ENCODE results near the gene OR5K3. TPM values are rescaled to one million over a fixed set of nuclear protein-coding genes. Genes with fewer than 3 reads are reported as not detected.

The OR5K3 gene
- total and polyA plus RNA-seq, 2 donors (not counting 3 experiments of a cell fraction or from before 2014, with no cell fraction given) = not detected

- H4K20me1 ChIP-seq (replicated peaks; ENCODE audit: control insufficient read depth, extremely low read depth, insufficient read depth, low read length) = no peaks in the 10 kb centered on the region
- FAIRE-seq = no peak
- TF ChIP-seq MYC (IDR thresholded peaks at IDR 0.05; ENCODE audit: low read depth, low read length) = no peak
- TF ChIP-seq POLR2A (IDR thresholded peaks at IDR 0.05; ENCODE audit: low read depth, low read length) = no peak
- TF ChIP-seq CTCF (IDR thresholded peaks at IDR 0.05; ENCODE audit: extremely low read depth in 1 of 2, insufficient read depth in 1 of 2, low read depth in 1 of 2, low read length in 2 of 2) = no peak
- TF ChIP-seq FOS (IDR thresholded peaks at IDR 0.05; ENCODE audit: borderline replicate concordance, insufficient read depth, low read length) = no peak
Observed at GRCh38 chr3:98371186-98371585, 19.3 kb upstream of the OR5K3 start.

GRCh38 chr3:98371853-98372252 lies 18.6 kb upstream of the OR5K3 start:
- intact Hi-C loops (cut with micrococcal nuclease) (no loop called here), dilution Hi-C loops (cut with MboI; ENCODE audit: extremely low pct_ligation_motif_present, low sequenced_read_pairs) (no loop called here)
- Histone ChIP-seq H2AFZ (ENCODE audit: low read depth, low read length) (no peak overlapping the region), H3K9me3 (replicated peaks; ENCODE audit: control insufficient read depth, insufficient read depth, low read length) (no peaks in the 10 kb centered on the region), H3K9me1 (replicated peaks; ENCODE audit: control insufficient read depth, extremely low read depth, insufficient read depth, low read length) (no peaks in the 10 kb centered on the region), H3K9ac (replicated peaks; ENCODE audit: extremely low read depth, insufficient read depth, low read length) (no peak overlapping the region), H3K4me2 (ENCODE audit: insufficient read depth, low read length) (no peak overlapping the region), H4K20me1 (replicated peaks; ENCODE audit: control insufficient read depth, extremely low read depth, insufficient read depth, low read length) (no peaks in the 10 kb centered on the region), H3K79me2 (ENCODE audit: control insufficient read depth, insufficient read depth, low read length) (no peaks in the 10 kb centered on the region), H3K4me3 (replicated peaks in 1 of 3; ENCODE audit: insufficient read depth in 1 of 3, low read depth in 1 of 3, low read length in 3 of 3) (no peak overlapping the region), H3K27me3 (ENCODE audit: control insufficient read depth in 2 of 2, insufficient read depth in 2 of 2, low read length in 2 of 2) (no peaks in the 10 kb centered on the region), H3K36me3 (ENCODE audit: control insufficient read depth in 2 of 2, extremely low read depth in 1 of 2, insufficient read depth in 2 of 2, low read length in 2 of 2) (no peaks in the 10 kb centered on the region), H3K27ac (ENCODE audit: insufficient read depth, low read depth, low read length) (no peak overlapping the region), H3K4me1 (ENCODE audit: control insufficient read depth, extremely low read depth, insufficient read depth, low read length) (no peaks in the 10 kb centered on the region)
- POLR2A ChIA-PET = no interaction called here
- no peak for FAIRE-seq
- BruUV-seq (replicated peaks) = no TSS peak
- CTCF ChIA-PET = no interaction called here
- TF ChIP-seq MYC (IDR thresholded peaks at IDR 0.05; ENCODE audit: low read depth, low read length) (no peak), CTCF (IDR thresholded peaks at IDR 0.05; ENCODE audit: extremely low read depth in 1 of 2, insufficient read depth in 1 of 2, low read depth in 1 of 2, low read length in 2 of 2) (no peak), GATA2 (IDR thresholded peaks at IDR 0.05; ENCODE audit: insufficient read depth, insufficient read length, low read depth, low read length) (no peak), MAX (IDR thresholded peaks at IDR 0.05; ENCODE audit: insufficient read depth, insufficient read length) (no peak), JUN (IDR thresholded peaks at IDR 0.05; ENCODE audit: borderline replicate concordance, insufficient read depth, insufficient read length, low read depth) (no peak), FOS (IDR thresholded peaks at IDR 0.05; ENCODE audit: borderline replicate concordance, insufficient read depth, low read length) (no peak), POLR2AphosphoS5 (IDR thresholded peaks at IDR 0.05; ENCODE audit: insufficient read depth, low read depth, low read length) (no peak), POLR2A (IDR thresholded peaks at IDR 0.05; ENCODE audit: low read depth, low read length) (no peak), EZH2 (IDR thresholded peaks at IDR 0.05; ENCODE audit: borderline replicate concordance, low read depth, low read length, severe bottlenecking) (no peak)
- no peak for DNase-seq (ENCODE audit: low read depth, low spot score)

More at GRCh38 chr3:98371186-98371585, 19.3 kb upstream of the OR5K3 start:
- Histone ChIP-seq H3K27me3 (ENCODE audit: control insufficient read depth in 2 of 2, insufficient read depth in 2 of 2, low read length in 2 of 2) (no peaks in the 10 kb centered on the region), H3K4me3 (replicated peaks in 1 of 3; ENCODE audit: insufficient read depth in 1 of 3, low read depth in 1 of 3, low read length in 3 of 3) (no peak overlapping the region), H3K36me3 (ENCODE audit: control insufficient read depth in 2 of 2, extremely low read depth in 1 of 2, insufficient read depth in 2 of 2, low read length in 2 of 2) (no peaks in the 10 kb centered on the region), H3K9me1 (replicated peaks; ENCODE audit: control insufficient read depth, extremely low read depth, insufficient read depth, low read length) (no peaks in the 10 kb centered on the region), H3K27ac (ENCODE audit: insufficient read depth, low read depth, low read length) (no peak overlapping the region), H3K9ac (replicated peaks; ENCODE audit: extremely low read depth, insufficient read depth, low read length) (no peak overlapping the region), H3K4me1 (ENCODE audit: control insufficient read depth, extremely low read depth, insufficient read depth, low read length) (no peaks in the 10 kb centered on the region), H2AFZ (ENCODE audit: low read depth, low read length) (no peak overlapping the region), H3K79me2 (ENCODE audit: control insufficient read depth, insufficient read depth, low read length) (no peaks in the 10 kb centered on the region), H3K9me3 (replicated peaks; ENCODE audit: control insufficient read depth, insufficient read depth, low read length) (no peaks in the 10 kb centered on the region), H3K4me2 (ENCODE audit: insufficient read depth, low read length) (no peak overlapping the region)
- intact Hi-C loops (cut with micrococcal nuclease) (no loop called here), dilution Hi-C loops (cut with MboI; ENCODE audit: extremely low pct_ligation_motif_present, low sequenced_read_pairs) (no loop called here)
- no peak for DNase-seq (ENCODE audit: low read depth, low spot score)
- POLR2A ChIA-PET = no interaction called here
- no TSS peak for BruUV-seq (replicated peaks)
- CTCF ChIA-PET = no interaction called here

Data from endothelial cell of umbilical vein (primary cell).